Muscle of leg (tissue), 16 donors: ENCODE data around the gene POTEF. TPM values are rescaled to one million over a fixed set of nuclear protein-coding genes. Genes with fewer than 3 reads are reported as not detected.
"Not testable (repeated sequence)": the region's sequence is repeated elsewhere in the genome, so short reads cannot be mapped to it uniquely, and the experiment has no call there.

Source experiments
- DNase-seq: peaks from one replicate; pipeline ENCODE4 v3.0.0; 2013
- H3K27ac ChIP-seq: one replicate; pipeline ENCODE4 v1.5.1; 2013; ENCODE audit warnings: mild to moderate bottlenecking, low read length, control low read depth
- H3K27me3 ChIP-seq: one replicate; pipeline ENCODE4 v1.6.1; 2013; ENCODE audit warnings: low read length; ENCODE audit not compliant: control insufficient read depth, insufficient read depth
- H3K36me3 ChIP-seq: one replicate; pipeline ENCODE4 v1.6.1; 2013; ENCODE audit warnings: low read length; ENCODE audit not compliant: control insufficient read depth, insufficient read depth
- H3K4me1 ChIP-seq: one replicate; pipeline ENCODE4 v1.6.1; 2013; ENCODE audit warnings: low read length; ENCODE audit not compliant: control insufficient read depth, insufficient read depth
- H3K4me3 ChIP-seq: one replicate; pipeline ENCODE4 v1.5.1; 2013; ENCODE audit warnings: low read length, control low read depth
- H3K9me3 ChIP-seq: replicated peaks from 2 replicates; pipeline ENCODE4 v1.6.1; 2013; ENCODE audit warnings: low read depth, low read length; ENCODE audit not compliant: control insufficient read depth
- WGBS: methylation state at CpG from one replicate; pipeline ENCODE4 v1.1.5; 2013; ENCODE audit warnings: missing lambda C conversion rate; ENCODE audit not compliant: insufficient coverage; 5-methylcytosine and 5-hydroxymethylcytosine counted together
- long read RNA-seq, 11 donors: transcript quantifications; one replicate each; lab custom pipeline, GENCODE V29; 2026
- polyA plus RNA-seq, 8 donors: library from polyadenylated mRNA; unstranded; fragments of 120-200 nt; gene quantifications; one replicate each; pipeline versions ENCODE4 v1.2.1 to v1.2.3, GENCODE V29; 2013; ENCODE audit warnings: inconsistent platforms in 1 of 8, low replicate concordance in 1 of 8; ENCODE audit not compliant: insufficient read length in 8 of 8, insufficient read depth in 1 of 8
- total RNA-seq: library from RNA; stranded (reverse); fragments of 120-200 nt; gene quantifications from one replicate; pipeline ENCODE4 v1.2.4, GENCODE V29; 2013

POTEF gene
- total RNA-seq (not detected), polyA plus RNA-seq (under 1 TPM in 7 of 8 donors, not detected in 1; 0.05 to 0.50 (median 0.10) TPM)
- long read RNA-seq, donor 1 = 0 reads
- long read RNA-seq, donor 2 = 0 reads
- long read RNA-seq, donor 3 = 0 reads
- long read RNA-seq, donor 4 = 0 reads
- long read RNA-seq, donor 5 = 0 reads
- long read RNA-seq, donor 6 = 0 reads
- long read RNA-seq, donor 7 = 0 reads
- long read RNA-seq, donor 8 = 0 reads
- long read RNA-seq, donor 9 = 0 reads
- long read RNA-seq, donor 10 = 0 reads
- long read RNA-seq, donor 11 = 0 reads

DNA sequence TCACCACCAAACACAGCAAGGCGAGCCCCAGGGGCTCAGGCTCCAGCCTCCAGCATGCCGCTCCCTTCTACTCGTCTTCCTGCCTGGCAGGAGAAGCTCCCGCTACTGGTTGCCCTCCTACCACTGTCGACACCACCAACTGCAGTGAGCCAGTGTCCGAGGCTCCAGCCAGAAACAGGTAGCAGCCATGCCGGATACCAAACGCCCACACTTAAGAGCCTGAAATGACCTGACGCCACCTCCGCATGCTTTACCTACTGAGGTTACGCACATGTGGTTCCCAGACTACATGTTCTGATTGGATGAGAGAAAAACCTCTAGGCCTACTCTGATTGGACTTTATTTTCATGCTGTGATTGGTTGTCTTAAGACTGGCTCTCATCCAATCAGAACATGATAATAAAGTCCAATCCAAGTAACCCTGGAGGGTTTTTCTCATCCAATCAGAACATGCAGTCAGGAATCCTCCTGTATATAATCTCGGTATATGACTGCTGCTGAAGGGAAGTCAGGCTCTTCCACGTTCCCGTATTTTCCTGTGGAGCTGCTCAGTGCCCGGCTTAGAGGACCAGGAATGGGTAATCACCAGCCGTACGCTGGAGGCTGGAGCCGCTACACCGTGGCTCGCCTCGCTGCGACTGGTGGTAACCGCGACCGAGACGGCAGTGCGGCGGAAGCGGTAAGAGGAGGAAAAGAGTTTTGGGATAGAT lies at the start of gene POTEF:
POTEF (minus strand) TSS at position 103 of the 710 bp plus-strand sequence. CDS start 8,707 bp downstream, outside the sequence.
- not testable (repeated sequence) for H3K4me1 ChIP-seq, H3K9me3 ChIP-seq, H3K36me3 ChIP-seq, DNase-seq, H3K27ac ChIP-seq, H3K4me3 ChIP-seq, H3K27me3 ChIP-seq
- WGBS = 90% methylated on average over 7 of the region's 29 CpGs

DNA sequence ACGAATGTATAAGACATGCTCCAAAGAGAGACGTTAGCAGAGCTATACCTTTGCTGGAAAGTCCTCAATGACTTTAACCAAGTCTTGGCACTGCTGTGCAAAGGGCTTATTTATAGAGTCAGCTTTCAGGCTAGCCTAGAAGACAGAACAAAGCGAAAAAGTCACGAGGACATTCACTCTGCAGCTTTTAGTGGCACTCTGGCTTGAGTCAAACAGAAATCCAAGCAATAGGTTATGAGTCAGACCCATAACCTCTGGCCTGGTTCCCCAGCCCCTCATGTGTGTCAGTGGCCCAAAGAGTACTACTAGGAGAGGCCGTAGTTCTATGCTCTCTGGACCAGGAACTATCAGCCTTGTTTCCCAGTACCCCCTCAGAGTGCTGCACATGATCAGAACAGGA lies 45.8 kb upstream of the POTEF start:
- not testable (repeated sequence) for H3K4me1 ChIP-seq, H3K27ac ChIP-seq, H3K4me3 ChIP-seq, H3K9me3 ChIP-seq, H3K27me3 ChIP-seq, DNase-seq
- H3K36me3 ChIP-seq = peaks cover 34% of the 10 kb centered on the region
- WGBS = 100% methylated on average over 4 of the region's 5 CpGs

DNA sequence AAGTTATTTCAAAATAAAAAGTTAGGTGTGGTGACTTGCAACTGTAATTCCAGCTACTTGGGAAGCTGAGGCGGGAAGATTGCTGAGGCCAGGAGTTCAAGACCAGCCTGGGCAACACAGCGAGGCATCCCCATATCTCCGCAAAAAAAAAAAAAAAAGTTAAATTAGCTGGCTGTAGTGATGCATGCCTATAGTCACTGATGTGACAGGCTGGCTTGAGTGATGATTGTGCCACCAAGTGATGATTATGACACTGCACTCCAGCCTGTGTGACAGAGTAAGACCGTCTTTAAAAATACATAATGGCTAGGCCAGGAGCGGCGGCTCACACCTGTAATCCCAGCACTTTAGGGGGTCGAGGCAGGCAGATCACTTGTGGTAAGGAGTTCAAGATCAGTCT lies 40.9 kb upstream of the POTEF start:
- Histone ChIP-seq H3K4me3 (no peak overlapping the region), H3K4me1 (no peaks in the 10 kb centered on the region), H3K27me3 (no peaks in the 10 kb centered on the region), H3K36me3 (peaks cover 57% of the 10 kb centered on the region), H3K9me3 (no peaks in the 10 kb centered on the region), H3K27ac (no peak overlapping the region)
- 90% methylated on average over 4 of the region's 7 CpGs for WGBS
- DNase-seq = no peak

DNA sequence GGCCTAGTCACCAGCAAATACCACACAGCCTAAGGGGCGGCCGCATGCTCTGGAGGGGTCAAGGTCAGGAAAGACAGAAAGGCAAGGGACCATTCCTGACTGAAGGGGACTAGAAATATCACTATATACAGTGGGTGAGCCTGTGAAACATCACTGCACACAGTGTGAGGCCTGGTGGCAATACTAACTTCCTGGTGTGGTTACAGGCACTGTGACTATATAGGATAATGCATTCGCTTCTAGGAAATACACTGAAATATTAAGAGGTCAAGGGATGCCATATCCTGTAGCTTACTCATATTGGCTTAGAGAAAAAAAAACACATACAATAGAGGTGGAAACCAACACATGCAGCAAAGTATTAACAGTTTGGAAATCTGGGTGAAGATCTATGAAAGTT lies 40.1 kb upstream of the POTEF start:
- DNase-seq, H3K9me3 ChIP-seq, H3K27me3 ChIP-seq, H3K4me3 ChIP-seq, H3K4me1 ChIP-seq, H3K27ac ChIP-seq: not testable (repeated sequence)
- H3K36me3 ChIP-seq = peaks cover 54% of the 10 kb centered on the region
- no CpG with 5 or more reads among the region's 3 CpGs for WGBS

DNA sequence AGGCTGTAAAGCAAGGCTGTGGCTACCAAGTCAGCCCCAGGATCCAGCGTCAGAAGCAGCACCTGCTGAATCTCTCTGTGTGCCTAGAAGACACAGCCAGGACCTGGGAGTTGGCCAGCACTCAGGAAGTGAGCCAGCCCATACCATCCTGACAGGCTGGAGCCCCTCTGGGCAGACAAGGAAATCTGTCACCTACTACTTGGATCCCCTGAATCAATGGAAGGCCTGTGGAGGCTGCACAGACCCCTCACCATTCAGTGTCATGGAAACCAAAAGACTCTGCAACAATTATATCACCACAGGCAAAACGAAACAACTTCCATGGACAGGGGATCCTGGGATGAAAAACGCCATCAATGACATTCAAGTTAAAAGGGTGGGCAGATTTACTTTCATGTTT lies 37.6 kb upstream of the POTEF start:
- not testable (repeated sequence) for H3K9me3 ChIP-seq, H3K4me1 ChIP-seq, H3K27me3 ChIP-seq, DNase-seq, H3K4me3 ChIP-seq, H3K27ac ChIP-seq
- peaks cover 53% of the 10 kb centered on the region for H3K36me3 ChIP-seq
- no CpG with 5 or more reads among the region's 3 CpGs for WGBS

DNA sequence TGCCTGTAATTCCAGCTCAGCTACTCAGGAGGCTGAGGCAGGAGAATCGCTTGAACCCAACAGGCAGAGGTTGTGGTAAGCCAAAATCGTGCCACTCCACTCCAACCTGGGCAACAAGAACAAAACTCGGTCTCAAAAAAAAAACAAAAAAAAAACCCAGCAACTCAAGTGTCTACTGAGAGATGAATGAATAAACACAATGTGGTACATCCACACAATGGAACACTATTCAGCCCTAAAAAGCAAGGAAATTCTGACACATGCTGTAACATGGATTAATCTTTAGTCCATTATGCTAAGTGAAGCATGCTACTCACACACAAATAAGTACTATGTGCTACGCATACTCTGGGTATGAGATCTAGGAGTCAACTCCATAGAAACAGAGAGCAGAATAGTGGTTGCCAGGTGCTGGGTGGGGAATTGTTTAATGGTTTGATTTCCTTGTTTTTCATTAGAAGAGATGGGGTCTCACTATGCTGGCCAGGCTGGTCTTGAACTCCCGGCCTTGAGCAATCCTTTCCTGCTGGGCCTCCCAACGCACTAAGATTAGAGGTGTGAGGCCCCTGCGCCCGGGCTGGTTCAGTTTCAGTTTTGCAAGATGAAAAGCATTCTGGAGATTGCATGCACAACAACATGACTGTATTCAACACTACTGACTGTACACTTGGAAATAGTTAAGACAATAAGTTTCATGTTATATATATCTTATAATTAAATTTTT lies 36.4 kb upstream of the POTEF start:
- WGBS = no CpG with 5 or more reads among the region's 8 CpGs
- Histone ChIP-seq H3K27me3 (no peaks in the 10 kb centered on the region), H3K9me3 (no peaks in the 10 kb centered on the region), H3K27ac (no peak overlapping the region), H3K36me3 (peaks cover 53% of the 10 kb centered on the region), H3K4me1 (no peaks in the 10 kb centered on the region), H3K4me3 (no peak overlapping the region)
- no peak for DNase-seq

DNA sequence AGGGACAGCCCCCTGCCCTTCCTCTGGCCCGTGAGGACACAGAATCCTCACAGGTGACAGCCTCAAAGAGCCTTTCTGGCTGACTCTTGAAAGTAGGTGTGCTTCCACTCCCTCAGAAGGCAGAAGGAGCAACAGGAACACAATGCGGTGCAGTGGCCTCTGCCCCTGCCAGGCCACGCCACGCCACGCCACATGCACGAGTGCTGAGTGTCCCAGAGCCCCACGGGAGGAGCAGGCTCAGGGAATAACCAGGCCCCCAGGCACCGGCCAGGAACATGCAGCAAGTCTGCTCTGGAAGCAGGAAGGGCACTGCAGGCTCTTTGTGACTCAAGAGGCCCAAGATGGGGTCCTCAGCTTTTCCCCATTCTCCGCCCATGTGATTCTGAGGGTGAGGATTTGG lies 33.9 kb upstream of the POTEF start:
- no peak for DNase-seq
- H3K27ac ChIP-seq = no peak overlapping the region
- no peaks in the 10 kb centered on the region for H3K4me1 ChIP-seq
- 94% methylated on average over 7 of the region's 9 CpGs for WGBS
- no peaks in the 10 kb centered on the region for H3K9me3 ChIP-seq
- H3K4me3 ChIP-seq = no peak overlapping the region
- peaks cover 51% of the 10 kb centered on the region for H3K36me3 ChIP-seq
- no peaks in the 10 kb centered on the region for H3K27me3 ChIP-seq

DNA sequence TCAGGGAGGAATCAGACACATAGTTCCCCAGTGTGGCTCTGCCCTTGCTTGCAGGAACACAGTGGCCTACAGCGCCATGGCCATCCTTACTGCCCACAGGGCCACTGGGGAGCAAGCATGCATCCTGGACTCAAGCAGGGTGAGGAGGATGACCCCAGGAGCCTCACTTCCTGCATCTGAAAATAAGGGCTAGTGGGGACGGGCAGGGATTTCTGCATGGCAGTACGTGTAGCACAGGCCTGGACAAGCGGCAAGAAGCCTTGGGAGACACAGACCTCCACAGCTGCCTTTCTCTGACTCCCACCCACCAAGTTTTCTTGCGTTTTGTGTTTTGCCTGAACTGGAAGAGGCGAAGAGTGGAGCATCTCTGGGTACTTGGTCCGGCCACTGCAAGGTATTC lies 33.5 kb upstream of the POTEF start:
- H3K9me3 ChIP-seq, H3K4me3 ChIP-seq, H3K27me3 ChIP-seq, H3K4me1 ChIP-seq, H3K27ac ChIP-seq, DNase-seq: not testable (repeated sequence)
- peaks cover 46% of the 10 kb centered on the region for H3K36me3 ChIP-seq
- no CpG with 5 or more reads among the region's 7 CpGs for WGBS

DNA sequence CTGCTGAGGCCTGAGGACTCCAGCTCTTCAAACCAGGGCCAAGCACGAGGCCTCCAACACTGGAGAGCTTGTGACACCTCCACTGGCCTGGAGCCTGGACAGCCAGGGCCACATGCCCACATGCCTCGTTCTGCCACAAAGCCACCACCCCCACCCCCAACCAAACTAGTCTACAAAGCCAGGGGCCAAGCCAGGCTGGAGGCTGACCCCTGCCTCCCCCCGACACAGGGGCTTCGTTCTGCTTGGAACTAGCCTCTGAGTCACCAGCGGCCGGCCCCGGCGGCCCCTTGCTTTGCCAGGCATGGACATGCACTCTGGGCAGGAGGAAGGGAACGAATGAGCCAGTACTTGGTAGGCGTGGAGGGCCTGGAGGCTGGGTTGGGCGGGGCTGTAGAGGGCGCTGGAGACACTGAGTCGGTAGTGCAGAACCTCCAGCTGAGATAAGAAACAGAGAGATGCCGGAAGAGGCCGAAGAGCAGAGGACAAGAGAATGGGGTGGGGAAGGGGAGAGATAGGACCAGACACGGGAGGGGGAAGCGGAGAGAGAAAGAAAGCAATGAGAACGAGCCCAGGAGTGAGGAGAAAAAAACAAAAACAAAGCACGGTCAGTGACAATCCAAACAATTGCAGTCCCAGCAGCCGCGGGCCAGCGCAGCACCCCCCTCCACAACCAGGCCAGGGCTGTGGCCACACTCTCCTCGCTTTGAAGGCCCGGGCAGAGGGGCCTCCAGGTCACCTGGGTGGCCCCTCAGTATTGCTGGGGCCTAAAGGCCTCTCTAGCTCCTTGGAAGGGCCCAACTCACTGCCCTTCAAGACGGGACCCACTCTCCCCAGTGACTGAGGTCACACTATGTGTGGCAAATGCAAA lies 32.0 kb upstream of the POTEF start:
- not testable (repeated sequence) for H3K9me3 ChIP-seq, H3K27me3 ChIP-seq, H3K27ac ChIP-seq, H3K4me3 ChIP-seq, H3K4me1 ChIP-seq, DNase-seq
- WGBS = 78% methylated on average over 18 of the region's 25 CpGs
- peaks cover 38% of the 10 kb centered on the region for H3K36me3 ChIP-seq
